ENCODE data around the gene WDR77.

Gene WDR77

GRCh38 chr1:111476761-111477309 lies 27.8 kb upstream of the WDR77 start:
- TF ChIP-seq CTCF (conservative IDR thresholded peaks at IDR 0.05; ENCODE audit: low read length), result no peak
- no peak overlapping the region for H3K4me3 ChIP-seq (ENCODE audit: low read length)
- no peak for DNase-seq (ENCODE audit: low read depth)

- H3K4me3 ChIP-seq (ENCODE audit: low read length), result no peak overlapping the region
- DNase-seq (ENCODE audit: low read depth), result no peak
- no peak for TF ChIP-seq CTCF (conservative IDR thresholded peaks at IDR 0.05; ENCODE audit: low read length)
These were observed 27.2 kb upstream of the WDR77 start for GRCh38 chr1:111476214-111476613.

GRCh38 chr1:111475701-111476100 lies 26.6 kb upstream of the WDR77 start:
- no peak for DNase-seq (ENCODE audit: low read depth)
- no peak overlapping the region for H3K4me3 ChIP-seq (ENCODE audit: low read length)
- no peak for TF ChIP-seq CTCF (conservative IDR thresholded peaks at IDR 0.05; ENCODE audit: low read length)

GRCh38 chr1:111474521-111474920 lies 25.5 kb upstream of the WDR77 start:
- TF ChIP-seq CTCF (conservative IDR thresholded peaks at IDR 0.05; ENCODE audit: low read length), result no peak
- DNase-seq (ENCODE audit: low read depth), result no peak
- H3K4me3 ChIP-seq (ENCODE audit: low read length), result no peak overlapping the region

GRCh38 chr1:111474106-111474505 lies 25.1 kb upstream of the WDR77 start:
- TF ChIP-seq CTCF (conservative IDR thresholded peaks at IDR 0.05; ENCODE audit: low read length), result no peak
- no peak overlapping the region for H3K4me3 ChIP-seq (ENCODE audit: low read length)

GRCh38 chr1:111471538-111471937 lies 22.5 kb upstream of the WDR77 start:
- TF ChIP-seq CTCF (conservative IDR thresholded peaks at IDR 0.05; ENCODE audit: low read length), result no peak
- no peak overlapping the region for H3K4me3 ChIP-seq (ENCODE audit: low read length)
- DNase-seq (ENCODE audit: low read depth), result no peak

More at GRCh38 chr1:111474106-111474505, 25.1 kb upstream of the WDR77 start:
- no peak for DNase-seq (ENCODE audit: low read depth)

- H3K4me3 ChIP-seq (ENCODE audit: low read length), result no peak overlapping the region
- no peak for TF ChIP-seq CTCF (conservative IDR thresholded peaks at IDR 0.05; ENCODE audit: low read length)
- no peak for DNase-seq (ENCODE audit: low read depth)
These were observed 22.0 kb upstream of the WDR77 start for GRCh38 chr1:111471012-111471411.

Measured in AG10803 (cell line).